ENCODE data around the gene HCRT. TPM values are rescaled to one million over a fixed set of nuclear protein-coding genes. Genes with fewer than 3 reads are reported as not detected.

Gene HCRT
- total RNA-seq, 2 donors from 2014 or later = not detected

DNA sequence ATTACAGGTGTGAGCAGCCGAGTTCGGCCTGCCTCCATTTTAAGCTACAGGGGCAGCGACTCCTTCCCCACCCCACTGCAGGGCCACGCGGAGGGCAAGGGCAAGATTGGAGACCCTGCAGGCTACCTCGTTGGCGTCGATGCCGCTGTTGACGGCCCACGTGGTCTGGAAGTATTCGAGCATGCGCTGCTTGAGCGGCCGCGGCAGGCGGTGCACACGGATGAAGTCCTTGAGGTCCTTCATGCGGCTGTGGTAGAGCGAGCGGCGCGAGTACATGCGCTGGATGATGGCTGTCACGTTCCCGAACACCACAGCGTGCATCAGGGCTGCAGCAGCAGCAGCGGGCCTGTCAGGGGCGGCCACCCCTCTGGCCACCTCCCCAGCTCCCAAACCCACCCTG lies 15.9 kb downstream of the HCRT start:
- Histone ChIP-seq H3K4me3 (no peak overlapping the region), H3K4me1 (no peaks in the 10 kb centered on the region), H3K36me3 (no peaks in the 10 kb centered on the region), H3K9me3 (no peaks in the 10 kb centered on the region), H3K9ac (ENCODE audit: low read depth in 2 of 2, low read length in 2 of 2) (no peak overlapping the region), H3K27ac (no peak overlapping the region), H3K27me3 (no peaks in the 10 kb centered on the region)
- no peak for DNase-seq
- TF ChIP-seq, protein P1, sequence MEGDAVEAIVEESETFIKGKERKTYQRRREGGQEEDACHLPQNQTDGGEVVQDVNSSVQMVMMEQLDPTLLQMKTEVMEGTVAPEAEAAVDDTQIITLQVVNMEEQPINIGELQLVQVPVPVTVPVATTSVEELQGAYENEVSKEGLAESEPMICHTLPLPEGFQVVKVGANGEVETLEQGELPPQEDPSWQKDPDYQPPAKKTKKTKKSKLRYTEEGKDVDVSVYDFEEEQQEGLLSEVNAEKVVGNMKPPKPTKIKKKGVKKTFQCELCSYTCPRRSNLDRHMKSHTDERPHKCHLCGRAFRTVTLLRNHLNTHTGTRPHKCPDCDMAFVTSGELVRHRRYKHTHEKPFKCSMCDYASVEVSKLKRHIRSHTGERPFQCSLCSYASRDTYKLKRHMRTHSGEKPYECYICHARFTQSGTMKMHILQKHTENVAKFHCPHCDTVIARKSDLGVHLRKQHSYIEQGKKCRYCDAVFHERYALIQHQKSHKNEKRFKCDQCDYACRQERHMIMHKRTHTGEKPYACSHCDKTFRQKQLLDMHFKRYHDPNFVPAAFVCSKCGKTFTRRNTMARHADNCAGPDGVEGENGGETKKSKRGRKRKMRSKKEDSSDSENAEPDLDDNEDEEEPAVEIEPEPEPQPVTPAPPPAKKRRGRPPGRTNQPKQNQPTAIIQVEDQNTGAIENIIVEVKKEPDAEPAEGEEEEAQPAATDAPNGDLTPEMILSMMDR (IDR thresholded peaks at IDR 0.05) = no peak
- intact Hi-C loops (cut with DNase I) = no loop called here

DNA sequence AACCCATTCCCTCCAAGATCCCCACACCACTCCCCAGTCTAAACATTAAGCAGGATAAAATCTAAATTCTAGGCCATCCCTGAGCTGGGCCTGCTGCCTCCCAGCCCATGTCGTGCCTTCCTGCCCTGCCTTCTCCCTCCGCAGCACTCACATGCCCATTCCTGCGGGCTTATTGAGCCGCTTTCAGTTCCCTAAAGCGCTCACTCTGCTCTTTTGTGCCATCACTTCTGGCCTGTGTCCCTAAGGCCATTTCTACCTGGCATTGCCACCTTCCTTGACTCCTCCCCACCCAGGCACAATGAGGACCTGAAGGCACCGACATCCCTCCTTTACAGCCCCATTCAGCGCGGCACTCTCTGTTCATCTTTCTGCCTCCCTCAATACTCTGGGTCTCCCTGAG lies 17.4 kb downstream of the HCRT start:
- DNase-seq = no peak
- no peaks in the 10 kb centered on the region for H3K27me3 ChIP-seq
- H3K9ac ChIP-seq (ENCODE audit: low read depth in 2 of 2, low read length in 2 of 2) = no peak overlapping the region
- H3K9me3 ChIP-seq = no peaks in the 10 kb centered on the region
- no peaks in the 10 kb centered on the region for H3K4me1 ChIP-seq
- TF ChIP-seq, protein P1 (IDR thresholded peaks at IDR 0.05) = no peak
- intact Hi-C loops (cut with DNase I) = no loop called here
- no peak overlapping the region for H3K4me3 ChIP-seq
- H3K36me3 ChIP-seq = no peaks in the 10 kb centered on the region
- H3K27ac ChIP-seq = no peak overlapping the region

DNA sequence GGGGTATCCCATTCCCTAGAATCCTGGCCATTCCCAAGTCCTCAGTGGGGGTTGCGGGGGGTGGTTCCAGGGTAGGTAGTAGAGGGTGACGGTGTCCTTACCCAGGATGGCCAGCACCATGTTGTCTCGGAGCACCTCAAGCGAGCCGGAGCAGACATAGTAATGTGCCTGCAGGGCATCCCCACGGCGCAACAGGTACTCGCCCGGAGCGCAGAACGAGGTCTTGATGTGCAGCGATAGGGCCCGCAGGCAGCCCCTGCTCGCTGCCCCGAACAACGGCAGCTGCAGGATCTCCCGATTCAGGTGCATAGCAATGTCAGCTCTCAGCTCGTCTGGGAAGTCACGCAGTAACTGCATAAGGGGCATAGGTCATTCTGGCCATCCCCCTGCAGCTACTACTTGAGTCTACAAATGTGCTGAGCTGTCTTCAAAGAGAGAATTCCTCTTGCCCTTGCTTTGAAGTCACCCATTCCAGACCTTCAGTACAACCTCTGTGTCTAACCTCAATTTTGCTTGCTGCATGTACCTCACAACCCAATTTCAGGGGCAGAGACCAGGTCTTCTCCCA lies 19.0 kb downstream of the HCRT start:
- H3K27me3 ChIP-seq = no peaks in the 10 kb centered on the region
- intact Hi-C loops (cut with DNase I) = no loop called here
- no peaks in the 10 kb centered on the region for H3K4me1 ChIP-seq
- no peak overlapping the region for H3K4me3 ChIP-seq
- DNase-seq = no peak
- TF ChIP-seq, protein P1 (IDR thresholded peaks at IDR 0.05) = no peak
- no peak overlapping the region for H3K27ac ChIP-seq
- H3K36me3 ChIP-seq = no peaks in the 10 kb centered on the region
- H3K9ac ChIP-seq (ENCODE audit: low read depth in 2 of 2, low read length in 2 of 2) = no peak overlapping the region
- H3K9me3 ChIP-seq = no peaks in the 10 kb centered on the region

DNA sequence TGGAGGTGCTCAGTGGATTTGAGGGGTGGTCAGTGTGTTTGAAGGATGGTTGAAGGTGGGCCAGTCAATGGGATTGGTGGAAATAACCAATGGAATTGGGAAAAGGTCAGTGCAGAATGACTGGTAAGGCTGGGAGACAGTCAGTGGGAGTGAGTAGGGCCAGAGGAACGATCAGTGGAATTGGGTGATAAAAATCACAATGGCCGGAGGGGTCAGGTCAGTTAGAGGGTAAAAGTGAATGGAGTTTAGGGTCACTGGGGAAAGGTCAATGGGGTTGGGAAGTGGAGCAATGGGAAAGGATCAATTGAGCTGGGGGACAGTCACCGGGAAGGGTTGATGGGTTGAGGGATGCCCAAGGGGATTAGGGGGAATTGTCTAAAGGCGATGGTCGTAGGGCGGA lies 19.5 kb downstream of the HCRT start:
- Histone ChIP-seq H3K9ac (ENCODE audit: low read depth in 2 of 2, low read length in 2 of 2) (no peak overlapping the region), H3K27me3 (no peaks in the 10 kb centered on the region), H3K36me3 (no peaks in the 10 kb centered on the region), H3K4me3 (no peak overlapping the region), H3K4me1 (no peaks in the 10 kb centered on the region), H3K9me3 (no peaks in the 10 kb centered on the region), H3K27ac (no peak overlapping the region)
- no peak for DNase-seq
- intact Hi-C loops (cut with DNase I) = no loop called here
- TF ChIP-seq, protein P1 (IDR thresholded peaks at IDR 0.05) = no peak

DNA sequence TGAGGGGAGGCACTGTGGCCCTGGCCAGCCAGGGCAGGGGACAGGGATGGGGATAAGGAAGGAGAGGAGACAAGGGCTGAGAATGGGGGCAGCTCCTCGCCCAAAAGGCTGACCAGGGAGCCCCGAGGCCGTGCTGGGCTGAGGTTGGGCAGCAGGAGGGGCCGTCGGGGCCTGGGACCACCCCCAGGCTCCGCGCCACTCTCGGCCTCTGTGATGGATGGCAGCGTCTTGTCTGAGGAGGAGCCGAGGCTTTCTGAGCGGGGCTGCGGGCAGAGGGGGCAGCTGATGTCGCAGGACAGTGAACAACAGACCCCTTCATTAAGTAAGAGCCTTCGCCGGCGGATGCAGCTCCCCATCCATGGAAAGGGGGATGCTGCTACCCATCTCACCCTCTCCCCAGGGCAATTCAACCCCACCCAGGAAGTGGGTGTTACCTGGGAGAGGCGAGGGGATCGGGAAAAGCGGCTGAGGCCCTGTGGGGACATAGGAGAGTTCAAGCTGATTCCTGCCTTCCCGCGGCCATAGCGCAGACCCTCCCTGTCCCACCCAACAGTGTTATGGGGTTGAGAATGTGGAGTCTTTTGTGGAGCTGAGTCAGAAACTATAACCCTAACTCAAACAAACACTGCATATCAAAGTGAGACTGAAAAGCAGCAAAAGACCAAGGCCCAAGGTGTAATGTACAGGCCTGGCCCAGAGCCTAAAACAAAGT lies 21.4 kb downstream of the HCRT start:
- Histone ChIP-seq H3K9me3 (no peaks in the 10 kb centered on the region), H3K27ac (no peak overlapping the region), H3K36me3 (no peaks in the 10 kb centered on the region), H3K4me1 (no peaks in the 10 kb centered on the region), H3K27me3 (no peaks in the 10 kb centered on the region), H3K9ac (ENCODE audit: low read depth in 2 of 2, low read length in 2 of 2) (no peak overlapping the region), H3K4me3 (no peak overlapping the region)
- intact Hi-C loops (cut with DNase I) = no loop called here
- TF ChIP-seq, protein P1 (IDR thresholded peaks at IDR 0.05) = no peak
- DNase-seq = no peak
